NCI-H1436 (cell line): ENCODE results near the gene ZNF200.

Source experiments
- DNase-seq: peaks from one replicate; lab custom pipeline; 2025; lab: John Stamatoyannopoulos, UW

Gene ZNF200

GRCh38 chr16:3175157-3176093 lies 59.5 kb downstream of the ZNF200 start:
- no peak for DNase-seq

GRCh38 chr16:3174618-3175148 lies 60.3 kb downstream of the ZNF200 start:
- no peak for DNase-seq

- peak; percentile 10 for DNase-seq
Observed at GRCh38 chr16:3173892-3174617, 60.9 kb downstream of the ZNF200 start.
